ENCODE data around the gene ROBO1.
"Not testable (repeated sequence)": the region's sequence is repeated elsewhere in the genome, so short reads cannot be mapped to it uniquely, and the experiment has no call there.

Gene ROBO1

GRCh38 chr3:78717041-78717440 is 1050.8 kb downstream of the ROBO1 start:
- DNase-seq = no peak

- no peak for DNase-seq
These were observed 1054.9 kb downstream of the ROBO1 start for GRCh38 chr3:78712941-78713340.

GRCh38 chr3:78712270-78712669 is 1055.5 kb downstream of the ROBO1 start:
- DNase-seq = no peak

DNA sequence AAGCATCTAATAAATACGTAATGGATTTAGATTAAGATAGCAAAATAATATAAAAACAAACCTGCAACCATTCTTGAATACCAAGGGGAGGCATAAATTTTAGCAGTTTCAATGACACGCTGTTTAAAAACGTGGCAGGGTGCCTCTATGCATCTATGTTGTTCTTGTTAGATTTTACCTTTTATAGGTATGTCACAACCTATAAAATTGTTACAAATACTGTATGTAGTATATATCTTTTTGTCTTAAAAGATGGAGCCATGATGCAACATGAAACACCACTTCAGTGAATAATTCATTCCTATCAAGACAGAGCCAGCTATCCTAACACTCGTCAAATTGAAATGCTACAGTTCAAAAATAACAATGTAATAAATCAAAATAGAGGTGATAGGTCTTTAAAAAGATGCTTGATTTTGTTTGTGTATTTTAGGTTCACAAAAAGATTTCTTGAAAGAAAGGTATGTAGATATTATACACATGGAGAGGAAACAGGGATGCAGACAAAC is 1059.2 kb downstream of the ROBO1 start:
- DNase-seq = no peak

- no peak for DNase-seq
These were observed 1060.2 kb downstream of the ROBO1 start for GRCh38 chr3:78707609-78708008.

- no peak for DNase-seq
These were observed 1060.8 kb downstream of the ROBO1 start for GRCh38 chr3:78706906-78707523.

DNA sequence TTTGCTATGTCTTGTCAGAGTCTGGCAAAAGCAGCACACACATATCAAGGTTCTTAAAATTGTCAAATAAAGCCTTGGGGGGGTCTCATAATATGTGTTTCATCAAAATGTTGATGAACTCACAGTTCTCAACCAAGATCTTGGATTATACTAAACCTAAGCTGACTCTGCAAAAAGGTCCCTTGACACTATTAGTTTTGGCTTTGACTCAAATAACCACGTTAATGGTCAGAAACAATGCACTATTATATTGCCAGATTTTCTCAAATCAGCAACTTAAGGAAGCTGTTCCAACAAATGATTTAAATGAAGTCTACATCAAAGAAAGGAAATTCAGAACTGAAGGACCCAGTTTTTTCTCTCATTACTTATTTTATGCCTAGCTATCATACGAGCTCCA is 1063.9 kb downstream of the ROBO1 start:
- DNase-seq = no peak

DNA sequence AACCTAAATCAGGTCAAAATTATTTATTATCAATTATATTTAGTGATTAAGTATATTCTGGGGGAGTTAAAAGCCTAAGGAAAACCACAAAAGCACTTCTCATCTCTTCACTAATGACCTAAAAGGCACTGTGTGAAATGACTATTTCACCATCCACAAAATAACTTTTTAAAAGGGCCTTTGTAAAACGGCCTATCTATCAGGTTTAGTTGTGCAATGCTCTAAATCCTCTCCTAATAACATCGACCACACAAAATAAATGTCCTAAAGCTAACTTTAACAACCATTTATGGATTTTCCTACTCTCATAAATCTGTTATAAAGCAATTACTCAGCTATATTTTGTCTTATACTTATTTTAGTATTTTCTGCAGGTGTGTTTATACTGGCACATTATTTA is 1066.3 kb downstream of the ROBO1 start:
- DNase-seq = no peak

- no peak for DNase-seq
These were observed 1069.4 kb downstream of the ROBO1 start for GRCh38 chr3:78698431-78698830.

DNA sequence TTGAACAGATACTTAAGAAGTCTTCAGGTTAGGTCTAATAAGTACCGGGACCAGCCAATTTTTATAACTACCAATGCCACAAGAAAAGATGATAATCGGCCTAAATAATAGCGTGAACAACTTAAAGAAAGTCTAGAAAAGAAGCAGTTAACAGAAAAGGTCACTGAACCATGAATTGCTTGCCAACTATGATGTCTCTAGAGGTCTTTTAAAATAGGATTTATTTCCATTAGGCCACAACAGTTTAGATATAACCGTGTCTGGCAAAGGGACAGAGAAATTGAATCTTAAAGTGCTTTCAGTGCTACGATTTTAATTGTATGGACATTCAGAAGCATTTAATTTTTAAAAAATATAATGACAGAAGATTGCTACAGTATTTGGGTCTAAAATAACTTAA is 1070.4 kb downstream of the ROBO1 start:
- DNase-seq = no peak

DNA sequence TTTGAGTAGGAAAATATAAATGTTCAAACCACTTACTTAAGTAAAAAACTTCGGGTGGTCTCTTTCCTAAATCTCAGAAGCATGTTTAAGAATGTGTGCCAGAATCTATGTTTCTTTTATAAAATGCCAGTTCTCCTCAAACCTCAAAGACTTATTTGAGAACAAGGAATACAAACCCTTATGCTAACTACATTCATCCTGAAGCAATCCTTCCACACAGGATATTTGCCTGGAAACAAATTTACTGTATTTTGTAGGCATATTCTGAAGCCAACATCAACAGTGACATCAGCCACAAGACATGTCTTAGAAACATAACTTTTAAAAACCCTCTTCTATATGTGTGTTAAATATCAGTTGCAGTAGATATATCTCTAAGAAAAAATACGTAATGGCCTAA is 1077.0 kb downstream of the ROBO1 start:
- DNase-seq = no peak

- no peak for DNase-seq
These were observed 1078.4 kb downstream of the ROBO1 start for GRCh38 chr3:78689378-78689777.

GRCh38 chr3:78687520-78687919 is 1080.3 kb downstream of the ROBO1 start:
- DNase-seq = no peak

GRCh38 chr3:78683284-78683683 is 1084.5 kb downstream of the ROBO1 start:
- DNase-seq = no peak

DNA sequence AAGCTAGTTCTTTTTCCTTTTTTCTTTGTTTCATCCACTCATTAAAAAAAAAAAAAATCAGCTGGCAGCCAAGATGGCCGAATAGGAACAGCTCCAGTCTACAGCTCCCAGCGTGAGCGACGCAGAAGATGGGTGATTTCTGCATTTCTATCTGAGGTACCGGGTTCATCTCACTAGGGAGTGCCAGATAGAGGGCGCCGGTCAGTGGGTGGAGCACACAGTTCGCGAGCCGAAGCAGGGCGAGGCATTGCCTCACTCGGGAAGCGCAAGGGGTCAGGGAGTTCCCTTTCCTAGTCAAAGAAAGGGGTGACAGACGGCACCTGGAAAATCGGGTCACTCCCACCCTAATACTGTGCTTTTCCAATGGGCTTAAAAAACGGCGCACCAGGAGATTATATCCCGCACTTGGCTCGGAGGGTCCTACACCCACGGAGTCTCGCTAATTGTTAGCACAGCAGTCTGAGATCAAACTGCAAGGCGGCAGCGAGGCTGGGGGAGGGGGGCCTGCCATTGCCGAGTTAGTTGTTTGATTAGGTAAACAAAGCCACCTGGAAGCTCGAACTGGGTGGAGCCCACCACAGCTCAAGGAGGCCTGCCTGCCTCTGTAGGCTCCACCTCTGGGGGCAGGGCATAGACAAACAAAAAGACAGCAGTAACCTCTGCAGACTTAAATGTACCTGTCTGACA is 1092.5 kb downstream of the ROBO1 start:
- DNase-seq = not testable (repeated sequence)

GRCh38 chr3:78670746-78671145 is 1097.1 kb downstream of the ROBO1 start:
- peak; percentile 10 for DNase-seq

- DNase-seq = no peak
These were observed 1097.7 kb downstream of the ROBO1 start for GRCh38 chr3:78670094-78670493.

DNA sequence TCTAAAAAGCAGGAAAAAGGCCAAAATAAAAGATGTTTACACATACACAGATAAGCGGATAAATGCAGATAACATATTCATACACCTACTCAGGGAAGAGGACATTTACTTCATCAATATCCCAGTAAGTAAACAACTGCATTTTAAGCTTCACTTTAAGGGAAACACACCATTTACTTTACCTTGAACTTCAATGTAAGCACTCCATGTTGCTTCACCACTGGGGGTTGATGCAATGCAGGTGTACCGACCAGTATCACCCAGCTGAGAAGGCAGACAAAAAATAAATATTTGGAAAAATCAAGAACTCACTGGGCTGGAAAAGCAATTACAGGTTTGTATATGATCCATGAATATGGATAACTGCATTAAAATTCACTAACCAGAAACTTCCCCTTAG is 1099.5 kb downstream of the ROBO1 start:
- no peak for DNase-seq

GRCh38 chr3:78666470-78666800 is 1101.4 kb downstream of the ROBO1 start:
- DNase-seq = no peak

- DNase-seq = no peak
These were observed 1101.9 kb downstream of the ROBO1 start for GRCh38 chr3:78665776-78666469.

DNA sequence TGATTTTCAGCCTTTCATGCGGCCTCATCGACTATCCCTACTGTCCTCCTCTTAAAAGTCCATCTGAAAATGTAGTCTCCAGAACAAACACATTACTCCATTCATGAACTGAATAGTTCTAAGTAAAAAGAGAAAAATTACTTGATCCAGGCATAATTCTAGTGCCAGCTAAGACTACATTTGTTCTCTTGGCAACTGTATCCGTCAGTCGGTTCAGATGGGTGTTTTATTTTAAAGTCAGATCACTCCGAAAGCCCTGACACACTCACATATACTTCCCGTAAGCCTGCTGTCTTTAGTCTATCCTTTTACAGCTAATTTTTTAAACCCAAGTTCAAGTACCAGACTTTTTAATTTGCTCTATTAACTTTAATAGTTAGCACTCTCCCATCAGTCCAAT is 1102.7 kb downstream of the ROBO1 start:
- DNase-seq = no peak

DNA sequence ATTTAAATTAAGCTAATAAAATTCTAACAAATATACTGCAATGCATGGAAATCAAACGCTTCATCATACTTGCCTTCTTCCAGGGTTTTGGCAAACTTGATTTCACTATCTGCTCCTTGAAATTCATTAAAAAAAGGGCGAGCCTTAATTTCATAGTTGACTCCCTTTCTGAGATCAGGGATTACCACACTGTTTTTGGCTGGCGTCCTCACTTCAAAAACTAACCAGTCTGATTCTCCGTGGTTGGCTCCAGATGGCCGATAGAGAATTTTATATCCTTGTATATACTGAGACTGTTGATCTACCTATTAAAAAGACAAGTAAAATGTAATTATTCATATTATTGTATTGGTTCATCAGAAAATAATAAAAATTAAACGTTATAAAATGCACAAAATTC is 1106.8 kb downstream of the ROBO1 start:
- DNase-seq = no peak

- peak; percentile 6 for DNase-seq
These were observed 1108.3 kb downstream of the ROBO1 start for GRCh38 chr3:78659386-78659987.

- no peak for DNase-seq
These were observed 1120.1 kb downstream of the ROBO1 start for GRCh38 chr3:78647726-78648125.
